Measurements from ENCODE around the gene POLE. TPM values are rescaled to one million over a fixed set of nuclear protein-coding genes. Genes with fewer than 3 reads are reported as not detected.

Gene POLE
- total and polyA plus RNA-seq, 9 of the 15 experiments (the other 6 are each of a cell fraction or from before 2014, with no cell fraction given): 2.4 to 154 (median 49.6) TPM

DNA sequence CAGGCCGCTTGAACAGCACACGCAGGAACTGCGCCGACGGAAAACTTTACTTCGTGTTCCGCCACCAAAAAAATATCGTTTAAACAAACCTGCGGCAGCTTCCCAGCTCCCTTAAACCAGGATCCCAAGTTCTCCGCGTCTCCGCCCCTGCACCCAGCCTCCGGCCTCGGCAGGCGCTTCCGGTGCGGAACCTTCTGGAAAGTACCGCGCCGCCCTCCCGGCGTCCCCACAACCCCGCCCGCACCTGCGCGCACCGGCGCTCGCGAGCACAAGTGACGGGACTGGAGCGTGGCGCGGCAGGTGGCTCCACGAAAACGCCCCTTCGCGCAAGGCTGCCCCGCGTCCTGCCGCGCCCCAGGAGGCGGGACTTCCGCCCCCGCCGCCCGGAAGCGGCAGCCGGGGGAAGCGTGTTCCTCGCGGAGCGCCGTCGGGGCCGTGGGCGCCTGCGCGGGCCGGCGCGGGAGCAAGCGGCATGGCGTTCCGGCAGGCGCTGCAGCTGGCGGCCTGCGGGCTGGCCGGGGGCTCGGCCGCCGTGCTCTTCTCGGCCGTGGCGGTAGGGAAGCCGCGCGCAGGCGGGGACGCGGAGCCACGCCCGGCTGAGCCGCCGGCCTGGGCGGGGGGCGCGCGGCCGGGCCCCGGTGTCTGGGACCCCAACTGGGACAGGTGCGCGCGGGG lies 23.4 kb upstream of the POLE start, which contains the start of gene PGAM5 (continued):
- TF ChIP-seq, protein P1, sequence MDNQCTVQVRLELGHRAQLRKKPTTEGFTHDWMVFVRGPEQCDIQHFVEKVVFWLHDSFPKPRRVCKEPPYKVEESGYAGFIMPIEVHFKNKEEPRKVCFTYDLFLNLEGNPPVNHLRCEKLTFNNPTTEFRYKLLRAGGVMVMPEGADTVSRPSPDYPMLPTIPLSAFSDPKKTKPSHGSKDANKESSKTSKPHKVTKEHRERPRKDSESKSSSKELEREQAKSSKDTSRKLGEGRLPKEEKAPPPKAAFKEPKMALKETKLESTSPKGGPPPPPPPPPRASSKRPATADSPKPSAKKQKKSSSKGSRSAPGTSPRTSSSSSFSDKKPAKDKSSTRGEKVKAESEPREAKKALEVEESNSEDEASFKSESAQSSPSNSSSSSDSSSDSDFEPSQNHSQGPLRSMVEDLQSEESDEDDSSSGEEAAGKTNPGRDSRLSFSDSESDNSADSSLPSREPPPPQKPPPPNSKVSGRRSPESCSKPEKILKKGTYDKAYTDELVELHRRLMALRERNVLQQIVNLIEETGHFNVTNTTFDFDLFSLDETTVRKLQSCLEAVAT (IDR thresholded peaks at IDR 0.05): no peak
- no peak for TF ChIP-seq PTRF (tag; IDR thresholded peaks at IDR 0.05)
- TF ChIP-seq TAF7 (tag; IDR thresholded peaks at IDR 0.05): no peak; the same call in 1 of the 2 replicates
- TF ChIP-seq ZNF75A (CRISPR knock-in tag; IDR thresholded peaks at IDR 0.05): peak; percentile 50; the same call in 1 of the 2 replicates
- TF ChIP-seq, protein P2, sequence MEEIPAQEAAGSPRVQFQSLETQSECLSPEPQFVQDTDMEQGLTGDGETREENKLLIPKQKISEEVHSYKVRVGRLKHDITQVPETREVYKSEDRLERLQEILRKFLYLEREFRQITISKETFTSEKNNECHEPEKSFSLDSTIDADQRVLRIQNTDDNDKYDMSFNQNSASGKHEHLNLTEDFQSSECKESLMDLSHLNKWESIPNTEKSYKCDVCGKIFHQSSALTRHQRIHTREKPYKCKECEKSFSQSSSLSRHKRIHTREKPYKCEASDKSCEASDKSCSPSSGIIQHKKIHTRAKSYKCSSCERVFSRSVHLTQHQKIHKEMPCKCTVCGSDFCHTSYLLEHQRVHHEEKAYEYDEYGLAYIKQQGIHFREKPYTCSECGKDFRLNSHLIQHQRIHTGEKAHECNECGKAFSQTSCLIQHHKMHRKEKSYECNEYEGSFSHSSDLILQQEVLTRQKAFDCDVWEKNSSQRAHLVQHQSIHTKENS (CRISPR knock-in tag; IDR thresholded peaks at IDR 0.05): no peak
- no peak for TF ChIP-seq ARHGAP35 (IDR thresholded peaks at IDR 0.05; ENCODE audit: partially characterized antibody)
- TF ChIP-seq, protein P3, sequence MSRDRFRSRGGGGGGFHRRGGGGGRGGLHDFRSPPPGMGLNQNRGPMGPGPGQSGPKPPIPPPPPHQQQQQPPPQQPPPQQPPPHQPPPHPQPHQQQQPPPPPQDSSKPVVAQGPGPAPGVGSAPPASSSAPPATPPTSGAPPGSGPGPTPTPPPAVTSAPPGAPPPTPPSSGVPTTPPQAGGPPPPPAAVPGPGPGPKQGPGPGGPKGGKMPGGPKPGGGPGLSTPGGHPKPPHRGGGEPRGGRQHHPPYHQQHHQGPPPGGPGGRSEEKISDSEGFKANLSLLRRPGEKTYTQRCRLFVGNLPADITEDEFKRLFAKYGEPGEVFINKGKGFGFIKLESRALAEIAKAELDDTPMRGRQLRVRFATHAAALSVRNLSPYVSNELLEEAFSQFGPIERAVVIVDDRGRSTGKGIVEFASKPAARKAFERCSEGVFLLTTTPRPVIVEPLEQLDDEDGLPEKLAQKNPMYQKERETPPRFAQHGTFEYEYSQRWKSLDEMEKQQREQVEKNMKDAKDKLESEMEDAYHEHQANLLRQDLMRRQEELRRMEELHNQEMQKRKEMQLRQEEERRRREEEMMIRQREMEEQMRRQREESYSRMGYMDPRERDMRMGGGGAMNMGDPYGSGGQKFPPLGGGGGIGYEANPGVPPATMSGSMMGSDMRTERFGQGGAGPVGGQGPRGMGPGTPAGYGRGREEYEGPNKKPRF (IDR thresholded peaks at IDR 0.05; ENCODE audit: low read depth, low read length): no peak
- peak; percentile 54; the same call in 1 of the 2 replicates for TF ChIP-seq MTA2 (IDR thresholded peaks at IDR 0.05; ENCODE audit: low read depth)
- TF ChIP-seq RB1 (IDR thresholded peaks at IDR 0.05; ENCODE audit: low read depth): peak; percentile 89
- TF ChIP-seq CREM (IDR thresholded peaks at IDR 0.05; ENCODE audit: low read depth): peak; percentile 69
- TF ChIP-seq, protein P4, sequence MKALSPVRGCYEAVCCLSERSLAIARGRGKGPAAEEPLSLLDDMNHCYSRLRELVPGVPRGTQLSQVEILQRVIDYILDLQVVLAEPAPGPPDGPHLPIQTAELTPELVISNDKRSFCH (CRISPR knock-in tag; IDR thresholded peaks at IDR 0.05): no peak
- TF ChIP-seq, protein P4 (tag; IDR thresholded peaks at IDR 0.05): no peak
- TF ChIP-seq, protein P5, sequence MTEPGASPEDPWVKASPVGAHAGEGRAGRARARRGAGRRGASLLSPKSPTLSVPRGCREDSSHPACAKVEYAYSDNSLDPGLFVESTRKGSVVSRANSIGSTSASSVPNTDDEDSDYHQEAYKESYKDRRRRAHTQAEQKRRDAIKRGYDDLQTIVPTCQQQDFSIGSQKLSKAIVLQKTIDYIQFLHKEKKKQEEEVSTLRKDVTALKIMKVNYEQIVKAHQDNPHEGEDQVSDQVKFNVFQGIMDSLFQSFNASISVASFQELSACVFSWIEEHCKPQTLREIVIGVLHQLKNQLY (CRISPR knock-in tag; conservative IDR thresholded peaks at IDR 0.05): no peak
- TF ChIP-seq, protein P6, sequence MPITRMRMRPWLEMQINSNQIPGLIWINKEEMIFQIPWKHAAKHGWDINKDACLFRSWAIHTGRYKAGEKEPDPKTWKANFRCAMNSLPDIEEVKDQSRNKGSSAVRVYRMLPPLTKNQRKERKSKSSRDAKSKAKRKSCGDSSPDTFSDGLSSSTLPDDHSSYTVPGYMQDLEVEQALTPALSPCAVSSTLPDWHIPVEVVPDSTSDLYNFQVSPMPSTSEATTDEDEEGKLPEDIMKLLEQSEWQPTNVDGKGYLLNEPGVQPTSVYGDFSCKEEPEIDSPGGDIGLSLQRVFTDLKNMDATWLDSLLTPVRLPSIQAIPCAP (CRISPR knock-in tag; IDR thresholded peaks at IDR 0.05; ENCODE audit: borderline replicate concordance): no peak
- TF ChIP-seq ETV1 (tag; conservative IDR thresholded peaks at IDR 0.05; ENCODE audit: low read depth): peak; percentile 76
- no peak for TF ChIP-seq ZNF76 (CRISPR knock-in tag; IDR thresholded peaks at IDR 0.05; ENCODE audit: borderline replicate concordance)
- peak; percentile 78; the same call in 1 of the 2 replicates for TF ChIP-seq POLR2AphosphoS2 (IDR thresholded peaks at IDR 0.05; ENCODE audit: low read length)
- no peak for TF ChIP-seq TGIF2 (CRISPR knock-in tag; IDR thresholded peaks at IDR 0.05)
- TF ChIP-seq CREB1 (IDR thresholded peaks at IDR 0.05): no peak
- 0 out of 2 replicates have a peak, but pooled peaks have one; percentile 31 for TF ChIP-seq CREB1 (CRISPR knock-in tag; IDR thresholded peaks at IDR 0.05)
